K562 (cell line): ENCODE data around the gene DCTD. TPM values are rescaled to one million over a fixed set of nuclear protein-coding genes. Genes with fewer than 3 reads are reported as not detected.

Source experiments
- ATAC-seq: fragments of 200-7000 bp; cut with Tn5 transposase; 3 replicates; pipeline ENCODE4 v1.9.1; 2020; ENCODE audit warnings: moderate library complexity
- BruUV-seq: library from RNA; stranded (reverse); fragments of 400-500 nt; replicated peaks from 2 replicates; lab custom pipeline; 2021; lab: Mats Ljungman, UMichigan
- CTCF ChIA-PET: fragments of 300-600 bp; formaldehyde crosslinking; extraction: SDS; loops from one replicate; lab custom pipeline; 2021; ENCODE audit warnings: low intra/inter-chr PET ratio; lab: Yijun Ruan, JAX
- POLR2A ChIA-PET: fragments of 300-600, 350-650 bp; sonication (Branson Sonifier 250); formaldehyde crosslinking; extraction: SDS; loops from one replicate; lab custom pipeline; 2021; ENCODE audit warnings: antibody characterized with exemption, inconsistent platforms; lab: Yijun Ruan, JAX
- DNase-seq, 4 experiments: peaks; one replicate each; pipeline versions ENCODE4 v3.0.0 to v3.0.0-alpha.2; 2011 to 2018; ENCODE audit warnings: low spot score in 3 of 4, mixed read lengths in 3 of 4; ENCODE audit errors: extremely low read depth in 1 of 4
- FAIRE-seq: peaks from 2 replicates; lab custom pipeline; 2011; peaks lifted over from hg19 to GRCh38; lab: Jason Lieb, UNC
- H2AFZ ChIP-seq: 2 replicates; pipeline ENCODE4 v1.6.0; 2011; ENCODE audit warnings: low read depth, low read length, control low read depth, inconsistent platforms
- H3K27ac ChIP-seq: fragments of 200-600 bp; 3 replicates; pipeline ENCODE4 v1.8.0; 2011; ENCODE audit warnings: low read depth, mild to moderate bottlenecking, control low read depth, inconsistent platforms, low read length, moderate library complexity, mixed read lengths; ENCODE audit errors: extremely low read depth
- H3K27me3 ChIP-seq, 2 experiments: fragments of 300-600 bp in 1 of 2; 2 replicates in 1 of 2; 3 replicates in 1 of 2; pipeline versions ENCODE4 v1.6.0 to v1.8.0; 2011; ENCODE audit warnings: inconsistent platforms in 2 of 2, low read length in 2 of 2, mild to moderate bottlenecking in 1 of 2, mixed read lengths in 1 of 2, moderate library complexity in 1 of 2; ENCODE audit not compliant: control insufficient read depth in 2 of 2, insufficient read depth in 2 of 2
- H3K36me3 ChIP-seq: fragments of 300-600 bp; 3 replicates; pipeline ENCODE4 v1.8.0; 2011; ENCODE audit warnings: mild to moderate bottlenecking, low read length, inconsistent platforms; ENCODE audit not compliant: control insufficient read depth, insufficient read depth
- H3K4me1 ChIP-seq, 2 experiments: fragments of 200-600 bp in 1 of 2; replicated peaks in 1 of 2; 2 replicates in 1 of 2; 3 replicates in 1 of 2; pipeline versions ENCODE4 v1.5.1 to v1.8.0; 2011; ENCODE audit warnings: inconsistent platforms in 2 of 2, low read length in 2 of 2, mild to moderate bottlenecking in 1 of 2, mixed read lengths in 1 of 2, moderate library complexity in 1 of 2; ENCODE audit not compliant: control insufficient read depth in 2 of 2, insufficient read depth in 2 of 2
- H3K4me2 ChIP-seq: 2 replicates; pipeline ENCODE4 v1.6.1; 2011; ENCODE audit warnings: low read length, control low read depth, inconsistent platforms, mixed read lengths; ENCODE audit not compliant: insufficient read depth
- H3K4me3 ChIP-seq: fragments of 200-600 bp; sonication (generic), shearing (Covaris generic); 2 replicates; pipeline ENCODE4 v1.5.1; 2016; ENCODE audit warnings: control low read depth, inconsistent platforms
- H3K79me2 ChIP-seq: fragments of 200-600 bp; 3 replicates; pipeline ENCODE4 v1.8.0; 2011; ENCODE audit warnings: low read length, inconsistent platforms; ENCODE audit not compliant: control insufficient read depth, insufficient read depth
- H3K9ac ChIP-seq, 2 experiments: 2 replicates each; pipeline versions ENCODE4 v1.6.0 to v1.6.1; 2011; ENCODE audit warnings: low read depth in 2 of 2, low read length in 2 of 2, control low read depth in 1 of 2, inconsistent platforms in 1 of 2, mild to moderate bottlenecking in 1 of 2, mixed read lengths in 1 of 2; ENCODE audit not compliant: insufficient read depth in 1 of 2
- H3K9me1 ChIP-seq: one replicate; pipeline ENCODE4 v1.6.0; 2011; ENCODE audit warnings: inconsistent platforms, mild to moderate bottlenecking, low read length, moderate library complexity; ENCODE audit not compliant: control insufficient read depth, insufficient read depth
- H3K9me3 ChIP-seq: replicated peaks from 2 replicates; pipeline ENCODE4 v1.5.1; 2011; ENCODE audit warnings: low read depth, low read length, inconsistent platforms; ENCODE audit not compliant: control insufficient read depth, insufficient read depth
- H4K20me1 ChIP-seq: replicated peaks from 2 replicates; pipeline ENCODE4 v1.6.1; 2011; ENCODE audit warnings: low read length, inconsistent platforms, mixed read lengths; ENCODE audit not compliant: control insufficient read depth, insufficient read depth
- MED1 ChIP-seq: sonication (generic); formaldehyde crosslinking; IDR thresholded peaks from 2 replicates; pipeline ENCODE4 v1.8.1; 2023; ENCODE audit warnings: missing genetic modification reagents, borderline replicate concordance
- NR2C2 ChIP-seq, 2 experiments: fragments of 200-800 bp in 1 of 2; sonication (Bioruptor generic) in 1 of 2; sonication (generic) in 1 of 2; formaldehyde crosslinking in 1 of 2; IDR thresholded peaks; 2 replicates each; pipeline versions ENCODE4 v1.6.1 to v1.8.0; 2016 to 2022; ENCODE audit warnings: mild to moderate bottlenecking in 1 of 2, missing compliant biosample characterization in 1 of 2, missing genetic modification characterization in 1 of 2, missing genetic modification reagents in 1 of 2
- NR4A1 ChIP-seq, 2 experiments: fragments of 250-450 bp in 1 of 2; fragments of 450-650 bp in 1 of 2; sonication (Bioruptor Pico) in 1 of 2; IDR thresholded peaks; 2 replicates each; pipeline versions ENCODE4 v1.4.0 to v1.6.1; 2016 to 2020; ENCODE audit warnings: mild to moderate bottlenecking in 2 of 2, missing compliant biosample characterization in 1 of 2, missing genetic modification characterization in 1 of 2, moderate library complexity in 1 of 2
- PCBP2 ChIP-seq: fragments of 200-400 bp; formaldehyde crosslinking; IDR thresholded peaks from 2 replicates; pipeline ENCODE4 v1.6.1; 2018; ENCODE audit warnings: low read length, low read depth, mild to moderate bottlenecking, moderate library complexity; ENCODE audit not compliant: poor library complexity, severe bottlenecking
- TSC22D4 ChIP-seq: fragments of 450-650 bp; IDR thresholded peaks from 2 replicates; pipeline ENCODE4 v1.6.1; 2016; ENCODE audit warnings: missing genetic modification characterization, missing biosample characterization, control low read depth
- TSHZ1 ChIP-seq: fragments of 250-450 bp; sonication (Bioruptor Pico); IDR thresholded peaks from 2 replicates; pipeline ENCODE4 v1.4.0; 2020; ENCODE audit warnings: mild to moderate bottlenecking, moderate library complexity
- ZNF263 ChIP-seq: sonication (generic); formaldehyde crosslinking; IDR thresholded peaks from 2 replicates; pipeline ENCODE4 v1.8.0; 2022; ENCODE audit warnings: mild to moderate bottlenecking, missing genetic modification reagents, borderline replicate concordance
- WGBS: fragments of 100-300 bp; shearing (Covaris generic); methylation state at CpG from one replicate; pipeline ENCODE4 v1.1.6; 2016; ENCODE audit warnings: low coverage, mixed read lengths; ENCODE audit not compliant: insufficient coverage; ENCODE audit errors: missing lambda C conversion rate; 5-methylcytosine and 5-hydroxymethylcytosine counted together
- in situ Hi-C: fragments of 300-500 bp; cut with MboI; formaldehyde crosslinking; loops from 4 replicates; pipeline ENCODE4 v1.15.0; 2018; ENCODE audit warnings: inconsistent platforms, mixed read lengths
- intact Hi-C: fragments of 100-400 bp; cut with micrococcal nuclease; formaldehyde crosslinking; loops from 2 replicates; pipeline ENCODE4 v1.14.2; 2022
- polyA plus RNA-seq, 8 experiments: library from polyadenylated mRNA; depleted of rRNA in 4 of 8; stranded (reverse) in 5 of 8; unstranded in 3 of 8; fragments of >200 nt; fragmentation: Nextera tagmentation in 2 of 8; fragmentation: Illumina TruSeq in 1 of 8; extraction: Ambion mirVana in 2 of 8; extraction: Trizol in 1 of 8; gene quantifications; 2 replicates each; pipeline versions ENCODE4 v1.2.1 to v1.2.3, GENCODE V29; 2011 to 2014; ENCODE audit warnings: inconsistent platforms in 1 of 8, missing spikeins in 1 of 8
- total RNA-seq, 7 experiments: library from RNA; depleted of rRNA in 6 of 7; stranded (reverse); fragments of >200 nt in 6 of 7; fragmentation: Illumina TruSeq in 2 of 7; extraction: Trizol in 2 of 7; gene quantifications; 2 replicates each; pipeline versions ENCODE4 v1.2.1 to v1.2.3, GENCODE V29; 2011 to 2021; ENCODE audit warnings: low replicate concordance in 1 of 7

DCTD gene
- total and polyA plus RNA-seq, 9 of the 15 experiments (the other 6 are each of a cell fraction or from before 2014, with no cell fraction given): 38.7 to 114 (median 76.5) TPM

GRCh38 chr4:182842759-182843390 is 74.3 kb downstream of the DCTD start:
- no peak overlapping the region for H3K4me3 ChIP-seq
- TF ChIP-seq ZNF263 (CRISPR knock-in tag): no peak
- no peak for TF ChIP-seq NR4A1 (CRISPR knock-in tag; IDR thresholded peaks at IDR 0.05)
- no peak for TF ChIP-seq NR4A1 (tag; IDR thresholded peaks at IDR 0.05)
- TF ChIP-seq NR2C2 (CRISPR knock-in tag; IDR thresholded peaks at IDR 0.05): no peak
- no peak for TF ChIP-seq NR2C2 (tag; IDR thresholded peaks at IDR 0.05)
- TF ChIP-seq TSC22D4 (tag): no peak
- no peak for TF ChIP-seq MED1
- no peak for TF ChIP-seq PCBP2
- TF ChIP-seq TSHZ1 (CRISPR knock-in tag): no peak
- H3K36me3 ChIP-seq: no peaks in the 10 kb centered on the region
- POLR2A ChIA-PET: no interaction called here
- in situ Hi-C loops (no loop called here), intact Hi-C loops (no loop called here)
- no peaks in the 10 kb centered on the region for H3K9me1 ChIP-seq
- peaks cover 32 to 94% of the 10 kb centered on the region in 2 experiments for H3K27me3 ChIP-seq
- H2AFZ ChIP-seq: no peak overlapping the region
- DNase-seq (no peak), ATAC-seq (no peak), FAIRE-seq (no peak)
- H3K9ac ChIP-seq: no peak overlapping the region
- H3K4me1 ChIP-seq: no peaks in the 10 kb centered on the region; a peak in 1 of 5 replicates
- H4K20me1 ChIP-seq: no peaks in the 10 kb centered on the region
- H3K79me2 ChIP-seq: no peaks in the 10 kb centered on the region
- 3% methylated on average over 16 of the region's 17 CpGs for WGBS
- no peak overlapping the region for H3K4me2 ChIP-seq
- CTCF ChIA-PET: no interaction called here
- H3K27ac ChIP-seq: no peak overlapping the region
- H3K9me3 ChIP-seq: no peaks in the 10 kb centered on the region
- BruUV-seq: no TSS peak
